ENCODE data around the gene CSAG3.
"Not testable (repeated sequence)": the region's sequence is repeated elsewhere in the genome, so short reads cannot be mapped to it uniquely, and the experiment has no call there.

CSAG3 gene

GRCh38 chrX:152758918-152759317 is at the start of gene CSAG3:
CSAG3 (plus strand) TSS chrX:152759218.
- DNase-seq, result not testable (repeated sequence)

- DNase-seq, result not testable (repeated sequence)
Observed at GRCh38 chrX:152713195-152713594, 45.8 kb upstream of the CSAG3 start.

GRCh38 chrX:152713815-152714787 is 44.9 kb upstream of the CSAG3 start, which contains the start of gene MAGEA2B:
MAGEA2B (plus strand) TSS chrX:152714628; CDS start chrX:152717107, 2,479 bp downstream.
- DNase-seq, result not testable (repeated sequence)

- DNase-seq, result no peak
Observed at GRCh38 chrX:152725409-152725808, 33.6 kb upstream of the CSAG3 start.

GRCh38 chrX:152733261-152733975 is 25.6 kb upstream of the CSAG3 start, which contains the start of the genes CSAG1 and MAGEA12:
CSAG1 (minus strand) TSS chrX:152733721; CDS start chrX:152732460, 1,261 bp downstream.
MAGEA12 (plus strand) TSS chrX:152733757; CDS start chrX:152736162, 2,405 bp downstream.
- DNase-seq, result no peak

- DNase-seq, result not testable (repeated sequence)
Observed at GRCh38 chrX:152734143-152734858, 24.7 kb upstream of the CSAG3 start.

- no peak for DNase-seq
Observed at GRCh38 chrX:152735101-152735500, 23.9 kb upstream of the CSAG3 start.

- DNase-seq, result no peak
Observed at GRCh38 chrX:152735860-152736511, 23.0 kb upstream of the CSAG3 start.

GRCh38 chrX:152736528-152736927 is 22.5 kb upstream of the CSAG3 start:
- not testable (repeated sequence) for DNase-seq

- DNase-seq, result no peak
Observed at GRCh38 chrX:152738560-152738959, 20.5 kb upstream of the CSAG3 start.

- not testable (repeated sequence) for DNase-seq
Observed at GRCh38 chrX:152753686-152754650, 5.0 kb upstream of the CSAG3 start, which contains the start of gene MAGEA2. MAGEA2 (minus strand) TSS chrX:152753842; CDS start chrX:152751363, 2,479 bp downstream.

GRCh38 chrX:152754871-152755270 is 4.1 kb upstream of the CSAG3 start:
- not testable (repeated sequence) for DNase-seq

- DNase-seq, result not testable (repeated sequence)
Observed at GRCh38 chrX:152759544-152759943, 526 bp downstream of the CSAG3 start.

- DNase-seq, result not testable (repeated sequence)
Observed at GRCh38 chrX:152761582-152761981, 2.6 kb downstream of the CSAG3 start.

GRCh38 chrX:152766562-152766961 is 7.5 kb downstream of the CSAG3 start:
- DNase-seq, result not testable (repeated sequence)

- not testable (repeated sequence) for DNase-seq
Observed at GRCh38 chrX:152769549-152770289, 10.7 kb downstream of the CSAG3 start, which contains the start of gene MAGEA6. MAGEA6 (minus strand) TSS chrX:152769689; CDS start chrX:152767650, 2,039 bp downstream.

- DNase-seq, result not testable (repeated sequence)
Observed at GRCh38 chrX:152787062-152787461, 28.0 kb downstream of the CSAG3 start.

- DNase-seq, result no peak
Observed at GRCh38 chrX:152798945-152799344, 39.9 kb downstream of the CSAG3 start.

- no peak for DNase-seq
Observed at GRCh38 chrX:152806035-152806434, 47.0 kb downstream of the CSAG3 start.

All from activated CD4-positive, CD25-positive, alpha-beta regulatory T cell (primary cell).